ENCODE measurements around the gene SLC25A17. TPM values are rescaled to one million over a fixed set of nuclear protein-coding genes. Genes with fewer than 3 reads are reported as not detected.
"Not testable (repeated sequence)": the region's sequence is repeated elsewhere in the genome, so short reads cannot be mapped to it uniquely, and the experiment has no call there.

Gene SLC25A17
- total RNA-seq, 2 donors from 2014 or later: 11.7 to 13.4 TPM

DNA sequence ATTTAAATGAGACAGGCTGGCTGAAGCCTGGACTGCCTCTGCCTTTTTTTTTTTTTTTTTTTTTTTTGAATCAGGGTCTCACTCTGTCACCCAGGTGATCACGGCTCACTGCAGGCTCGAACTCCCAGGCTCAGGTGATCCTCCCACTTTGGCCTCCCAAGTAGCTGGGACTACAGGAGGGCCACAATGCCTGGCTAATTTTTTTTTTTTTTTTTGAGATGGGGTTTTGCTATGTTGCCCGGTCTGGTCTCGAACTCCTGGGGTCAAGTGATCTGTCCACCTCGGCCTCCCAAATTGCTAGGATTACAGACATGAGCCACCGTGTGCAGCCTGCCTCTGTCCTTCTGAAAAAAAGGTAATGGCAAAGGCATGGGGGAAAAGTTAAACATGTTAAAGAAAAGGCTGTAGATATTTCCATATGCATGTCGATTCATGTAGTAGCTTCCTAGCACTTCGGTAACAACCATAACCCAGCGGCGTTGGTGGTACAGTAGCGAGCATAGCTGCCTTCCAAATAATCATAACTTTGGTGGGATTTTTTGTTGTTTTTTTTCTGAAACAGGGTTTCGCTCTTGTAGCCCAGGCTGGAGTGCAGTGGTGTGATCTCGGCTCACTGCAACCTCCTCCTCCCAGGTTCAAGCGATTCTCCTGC is 91.1 kb downstream of the SLC25A17 start:
- intact Hi-C loops (cut with DNase I): no loop called here
- no peak for DNase-seq (ENCODE audit: low spot score)

DNA sequence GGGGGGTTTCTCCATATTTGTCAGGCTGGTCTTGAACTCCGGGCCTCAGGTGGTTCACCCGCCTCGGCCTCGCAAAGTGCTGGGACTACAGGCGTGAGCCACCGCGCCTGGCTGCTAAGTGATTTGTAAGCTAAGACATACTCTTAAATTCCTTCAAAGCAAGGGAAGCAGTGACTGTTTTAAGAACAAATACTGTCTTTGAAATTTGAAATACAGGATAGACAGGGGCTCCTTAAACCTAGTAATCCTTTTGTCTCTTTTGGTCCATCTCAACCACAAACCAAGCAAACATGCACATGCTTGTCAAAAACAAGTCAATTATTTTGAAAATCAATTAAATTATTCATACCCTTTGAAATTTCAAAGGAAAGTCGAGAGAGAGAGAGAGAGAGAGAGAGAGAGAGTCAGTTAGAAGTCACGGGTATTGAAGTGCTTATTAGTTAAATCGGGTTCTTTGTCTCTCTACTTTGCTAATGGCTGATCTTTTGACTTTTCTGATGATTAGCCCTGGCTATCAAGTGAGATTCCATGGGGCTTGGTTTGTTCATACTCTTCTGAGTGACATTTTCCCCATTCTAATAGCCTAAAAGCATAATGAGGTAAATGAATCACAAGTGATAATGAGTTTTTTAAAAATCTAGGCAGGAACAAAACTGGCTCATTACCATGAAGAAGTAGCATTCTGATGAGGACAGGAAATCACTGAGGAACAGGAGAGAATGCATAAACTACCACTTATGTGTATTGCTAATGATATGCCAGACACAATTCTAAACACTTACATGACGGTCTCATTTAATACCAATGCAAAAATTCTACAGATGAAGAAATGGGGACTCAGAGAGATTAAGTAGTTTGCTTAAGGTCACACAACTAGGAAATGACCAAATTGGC is 91.8 kb downstream of the SLC25A17 start:
- intact Hi-C loops (cut with DNase I): no loop called here
- no peak for DNase-seq (ENCODE audit: low spot score)

DNA sequence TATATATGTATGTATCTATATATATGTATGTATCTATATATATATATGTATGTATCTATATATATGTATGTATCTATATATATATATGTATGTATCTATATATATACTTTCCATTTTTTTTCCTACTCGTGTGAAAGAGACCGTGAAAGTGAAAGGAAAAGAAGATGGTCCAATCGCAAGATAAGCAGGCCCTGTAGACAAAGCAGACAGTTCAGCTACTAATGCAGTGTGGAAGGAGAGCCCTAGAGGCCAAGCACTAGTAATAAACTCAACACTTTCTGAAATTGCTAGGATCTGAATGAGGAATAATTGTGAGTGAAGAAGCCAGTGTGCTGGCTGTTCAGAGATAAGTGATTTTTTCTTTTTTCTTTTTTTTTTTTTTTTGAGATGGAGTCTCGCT is 92.6 kb downstream of the SLC25A17 start:
- no peak for DNase-seq (ENCODE audit: low spot score)
- intact Hi-C loops (cut with DNase I): no loop called here

DNA sequence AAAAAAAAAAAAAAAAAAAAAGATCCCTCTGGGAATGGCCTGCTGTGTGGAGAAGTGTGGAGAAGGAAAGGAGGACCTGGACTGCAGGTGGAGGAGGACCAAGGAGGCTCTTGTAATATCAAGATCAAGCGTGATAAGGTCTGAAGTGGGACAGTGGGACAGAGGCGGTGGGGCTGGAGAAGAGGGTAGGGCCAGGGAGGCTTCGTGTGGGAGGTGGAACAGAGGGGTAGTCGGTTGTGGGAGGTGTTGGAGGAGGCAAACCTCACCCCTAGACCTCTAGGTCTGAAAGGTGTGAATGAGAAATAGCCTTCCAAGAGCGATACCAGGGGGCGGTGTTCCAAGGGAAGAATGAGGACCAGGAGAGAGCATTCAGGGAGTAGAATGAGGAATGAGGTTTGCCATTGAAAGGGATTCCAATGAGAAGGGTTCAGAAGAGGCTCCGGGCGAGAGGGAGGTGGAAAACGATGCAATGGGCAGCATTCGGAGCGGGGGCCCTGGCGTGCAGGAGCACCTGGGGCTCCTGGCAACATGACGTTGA is 95.7 kb downstream of the SLC25A17 start:
- no peak for DNase-seq (ENCODE audit: low spot score)
- intact Hi-C loops (cut with DNase I): no loop called here

DNA sequence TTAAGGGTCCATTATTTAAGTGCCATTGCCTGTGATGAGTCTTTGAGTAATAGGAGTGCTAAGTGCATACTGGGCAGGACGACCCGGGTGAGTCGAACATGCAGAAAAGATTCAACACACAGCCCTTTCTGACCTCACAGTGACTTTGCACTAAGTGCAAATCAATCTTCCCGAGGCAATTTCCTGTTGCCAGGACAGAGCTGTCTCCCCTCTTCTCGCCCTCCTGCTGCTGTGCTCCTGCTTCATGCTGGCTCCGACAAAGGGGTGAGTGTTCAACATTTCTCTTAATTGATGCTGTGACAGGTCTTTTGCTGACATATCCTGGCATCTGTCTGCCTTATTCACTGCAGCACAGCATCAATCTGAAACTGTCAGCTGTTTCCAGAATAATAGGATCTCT is 97.9 kb downstream of the SLC25A17 start:
- intact Hi-C loops (cut with DNase I): no loop called here
- no peak for DNase-seq (ENCODE audit: low spot score)

DNA sequence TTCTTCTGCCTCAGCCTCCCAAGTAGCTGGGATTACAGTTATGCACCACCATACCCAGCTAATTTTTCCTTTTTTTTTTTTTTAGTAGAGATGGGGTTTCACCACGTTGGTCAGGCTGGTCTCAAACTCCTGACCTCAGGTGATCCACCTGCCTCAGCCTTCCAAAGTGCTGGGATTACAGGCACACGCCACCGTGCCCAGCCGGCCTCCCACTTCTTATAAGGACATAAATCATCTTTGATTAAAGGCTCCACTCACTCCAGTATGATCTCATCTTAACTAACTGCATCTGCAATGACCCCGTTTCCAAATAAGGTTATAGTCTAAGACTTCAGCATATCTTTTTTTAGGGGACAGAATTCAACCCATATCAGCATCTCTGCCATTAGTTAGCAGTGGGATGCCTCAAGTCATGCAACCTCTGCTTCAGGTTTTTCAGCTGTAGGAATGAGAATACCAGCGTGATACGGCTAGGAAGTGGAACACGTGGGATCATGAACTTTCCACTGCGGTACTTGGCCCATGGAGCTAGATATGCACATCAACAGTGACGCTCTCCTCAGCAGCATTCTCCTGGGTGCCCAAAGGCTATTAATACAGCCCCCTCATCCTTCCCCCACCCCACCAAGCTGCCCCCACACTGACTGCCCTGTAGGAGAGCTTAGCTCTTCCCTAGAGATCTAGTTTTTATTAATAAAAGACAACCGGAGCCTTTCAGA is 98.4 kb downstream of the SLC25A17 start:
- intact Hi-C loops (cut with DNase I): no loop called here
- DNase-seq (ENCODE audit: low spot score): no peak

DNA sequence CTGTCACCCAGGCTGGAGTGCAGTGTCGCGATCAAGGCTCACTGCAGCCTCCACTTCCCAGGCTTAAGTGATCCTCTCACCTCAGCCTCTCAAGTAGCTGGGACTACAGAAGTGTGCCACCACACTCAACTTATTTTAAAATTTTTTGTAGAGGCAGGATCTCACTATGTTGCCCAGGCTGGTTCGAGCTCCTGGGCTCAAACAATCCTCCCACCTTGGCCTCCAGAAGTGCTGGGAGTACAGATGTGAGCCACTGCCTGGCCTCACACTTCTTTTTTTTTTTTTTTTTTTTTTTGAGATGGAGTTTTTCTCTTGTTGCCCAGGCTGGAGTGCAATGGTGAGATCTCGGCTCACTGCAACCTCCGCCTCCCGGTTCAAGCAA is 99.0 kb downstream of the SLC25A17 start:
- DNase-seq (ENCODE audit: low spot score); intact Hi-C loops (cut with DNase I): not testable (repeated sequence)

Small RNAs within 50 kb of the gene (microRNA-seq; reads per million reads assigned to microRNA genes)
- 0 reads per million in 2 donors for gene MIR4766 (ENCODE audit: borderline microRNAs expressed in 2 of 2)

Other genes starting within 250 kb of the SLC25A17 start
- 10 to 100 TPM; 72.8 to 76.5 TPM for gene MRTFA, start 182.6 kb downstream of the SLC25A17 start, total RNA-seq
- gene MCHR1, start 139.9 kb downstream of the SLC25A17 start, total RNA-seq: 1 to 10 TPM in 1 of 2 donors, under 1 TPM in 1; 0.52 to 2.7 TPM
- 100 to 1,000 TPM; 143 to 151 TPM for gene ST13, start 37.3 kb upstream of the SLC25A17 start, total RNA-seq
- gene XPNPEP3, start 37.8 kb upstream of the SLC25A17 start, total RNA-seq: 10 to 100 TPM; 11.7 to 12.6 TPM
- gene DNAJB7, start 42.8 kb upstream of the SLC25A17 start, total RNA-seq: not detected
- 10 to 100 TPM; 54.6 to 56.3 TPM for gene RBX1, start 132.0 kb upstream of the SLC25A17 start, total RNA-seq